Endothelial cell of umbilical vein (primary cell): Measurements from ENCODE around the gene SLC6A7. TPM values are rescaled to one million over a fixed set of nuclear protein-coding genes. Genes with fewer than 3 reads are reported as not detected.
"Not testable (repeated sequence)": the region's sequence is repeated elsewhere in the genome, so short reads cannot be mapped to it uniquely, and the experiment has no call there.

ENCODE experiments used
- BruUV-seq: library from RNA; stranded (reverse); fragments of 400-500 nt; replicated peaks from 2 replicates; lab custom pipeline; 2021; lab: Mats Ljungman, UMichigan
- CTCF ChIA-PET: fragments of 300-600, 350-600 bp; sonication (Branson Sonifier 250); formaldehyde crosslinking; loops from one replicate; lab custom pipeline; 2021; ENCODE audit warnings: antibody characterized with exemption, inconsistent platforms; lab: Charles Lee
- POLR2A ChIA-PET: fragments of 300-600, 350-600 bp; sonication (Branson Sonifier 250); formaldehyde crosslinking; loops from one replicate; lab custom pipeline; 2021; ENCODE audit warnings: antibody characterized with exemption, inconsistent platforms; lab: Charles Lee
- DNase-seq: peaks from one replicate; pipeline ENCODE4 v3.0.0-alpha.2; 2011; ENCODE audit warnings: low read depth, low spot score
- FAIRE-seq: peaks from 2 replicates; lab custom pipeline; 2011; peaks lifted over from hg19 to GRCh38; lab: Jason Lieb, UNC
- H2AFZ ChIP-seq: 2 replicates; pipeline ENCODE4 v1.6.0; 2012; ENCODE audit warnings: low read depth, low read length, control low read depth, inconsistent platforms
- H3K27ac ChIP-seq: 2 replicates; pipeline ENCODE4 v1.5.1; 2011; ENCODE audit warnings: low read depth, mild to moderate bottlenecking, control low read depth, low read length, moderate library complexity; ENCODE audit not compliant: insufficient read depth
- H3K27me3 ChIP-seq, 2 experiments: 2 replicates each; pipeline versions ENCODE4 v1.6.0 to v1.6.1; 2011; ENCODE audit warnings: low read length in 2 of 2, mixed read lengths in 1 of 2; ENCODE audit not compliant: control insufficient read depth in 2 of 2, insufficient read depth in 2 of 2
- H3K36me3 ChIP-seq, 2 experiments: 2 replicates in 1 of 2; 3 replicates in 1 of 2; pipeline ENCODE4 v1.5.1; 2011; ENCODE audit warnings: low read length in 2 of 2, mild to moderate bottlenecking in 1 of 2, moderate library complexity in 1 of 2; ENCODE audit not compliant: control insufficient read depth in 2 of 2, insufficient read depth in 2 of 2; ENCODE audit errors: extremely low read depth in 1 of 2
- H3K4me1 ChIP-seq: 3 replicates; pipeline ENCODE4 v1.5.1; 2011; ENCODE audit warnings: mild to moderate bottlenecking, low read length; ENCODE audit not compliant: control insufficient read depth, insufficient read depth; ENCODE audit errors: extremely low read depth
- H3K4me2 ChIP-seq: 2 replicates; pipeline ENCODE4 v1.6.1; 2011; ENCODE audit warnings: low read length, control low read depth, mixed read lengths; ENCODE audit not compliant: insufficient read depth
- H3K4me3 ChIP-seq, 3 experiments: fragments of 200-600 bp in 1 of 3; sonication (generic), shearing (Covaris generic) in 1 of 3; replicated peaks in 1 of 3; 2 replicates each; pipeline ENCODE4 v1.5.1; 2011 to 2016; ENCODE audit warnings: control low read depth in 3 of 3, low read length in 3 of 3, mild to moderate bottlenecking in 2 of 3, inconsistent platforms in 1 of 3, low read depth in 1 of 3, moderate library complexity in 1 of 3; ENCODE audit not compliant: insufficient read depth in 1 of 3
- H3K79me2 ChIP-seq: 2 replicates; pipeline ENCODE4 v1.6.0; 2012; ENCODE audit warnings: low read length, inconsistent platforms; ENCODE audit not compliant: control insufficient read depth, insufficient read depth
- H3K9ac ChIP-seq: replicated peaks from 2 replicates; pipeline ENCODE3; 2011; ENCODE audit warnings: low read length, control low read depth; ENCODE audit not compliant: insufficient read depth; ENCODE audit errors: extremely low read depth
- H3K9me1 ChIP-seq: replicated peaks from 3 replicates; pipeline ENCODE4 v1.6.0; 2011; ENCODE audit warnings: mild to moderate bottlenecking, low read length; ENCODE audit not compliant: control insufficient read depth, insufficient read depth; ENCODE audit errors: extremely low read depth
- H3K9me3 ChIP-seq: replicated peaks from 2 replicates; pipeline ENCODE4 v1.5.1; 2012; ENCODE audit warnings: low read length, inconsistent platforms; ENCODE audit not compliant: control insufficient read depth, insufficient read depth
- H4K20me1 ChIP-seq: replicated peaks from 2 replicates; pipeline ENCODE3; 2011; ENCODE audit warnings: mild to moderate bottlenecking, low read length; ENCODE audit not compliant: control insufficient read depth, insufficient read depth; ENCODE audit errors: extremely low read depth
- CTCF ChIP-seq, 2 donors: IDR thresholded peaks; 1 replicate in 1 of 2; 2 replicates in 1 of 2; pipeline ENCODE4 v1.5.1; 2011; ENCODE audit warnings: low read length in 2 of 2, mild to moderate bottlenecking in 2 of 2, moderate library complexity in 2 of 2, control low read depth in 1 of 2, inconsistent platforms in 1 of 2, low read depth in 1 of 2; ENCODE audit not compliant: insufficient read depth in 1 of 2; ENCODE audit errors: extremely low read depth in 1 of 2
- EZH2 ChIP-seq: IDR thresholded peaks from 2 replicates; pipeline ENCODE4 v1.6.1; 2012; ENCODE audit warnings: borderline replicate concordance, low read depth, mild to moderate bottlenecking, moderate library complexity, low read length, inconsistent platforms; ENCODE audit not compliant: severe bottlenecking
- FOS ChIP-seq: IDR thresholded peaks from 2 replicates; pipeline ENCODE4 v1.6.1; 2011; ENCODE audit warnings: mild to moderate bottlenecking, low read length, moderate library complexity, borderline replicate concordance; ENCODE audit not compliant: insufficient read depth
- GATA2 ChIP-seq: IDR thresholded peaks from 2 replicates; pipeline ENCODE4 v1.7.0; 2011; ENCODE audit warnings: low read depth, mild to moderate bottlenecking, moderate library complexity, mixed read lengths, low read length; ENCODE audit not compliant: insufficient read length, insufficient read depth
- JUN ChIP-seq: IDR thresholded peaks from 2 replicates; pipeline ENCODE4 v1.6.1; 2011; ENCODE audit warnings: borderline replicate concordance, low read depth; ENCODE audit not compliant: insufficient read length, insufficient read depth
- MAX ChIP-seq: IDR thresholded peaks from 2 replicates; pipeline ENCODE4 v1.6.1; 2011; ENCODE audit not compliant: insufficient read depth, insufficient read length
- MYC ChIP-seq: IDR thresholded peaks from one replicate; pipeline ENCODE4 v1.6.1; 2011; ENCODE audit warnings: mild to moderate bottlenecking, low read depth, low read length
- POLR2A ChIP-seq: IDR thresholded peaks from 2 replicates; pipeline ENCODE4 v1.6.1; 2012; ENCODE audit warnings: low read depth, mild to moderate bottlenecking, control low read depth, low read length
- POLR2AphosphoS5 ChIP-seq: IDR thresholded peaks from 2 replicates; pipeline ENCODE4 v1.6.1; 2012; ENCODE audit warnings: low read depth, mild to moderate bottlenecking, control low read depth, low read length, moderate library complexity; ENCODE audit not compliant: insufficient read depth
- dilution Hi-C: fragments of 300-500 bp; cut with MboI; formaldehyde crosslinking; loops from one replicate; pipeline ENCODE4 v1.15.0; 2019; ENCODE audit warnings: low sequenced_read_pairs; ENCODE audit not compliant: extremely low pct_ligation_motif_present
- intact Hi-C: fragments of 100-400 bp; cut with micrococcal nuclease; formaldehyde crosslinking; loops from one replicate; pipeline ENCODE4 v1.10.0; 2022
- polyA plus RNA-seq, 4 experiments: library from polyadenylated mRNA; depleted of rRNA in 3 of 4; stranded (reverse) in 3 of 4; unstranded in 1 of 4; fragments of >200 nt; gene quantifications; 2 replicates each; pipeline versions ENCODE4 v1.2.1 to v1.2.3, GENCODE V29; 2011 to 2012; ENCODE audit warnings: missing spikeins in 1 of 4
- total RNA-seq: library from RNA; stranded (reverse); gene quantifications from 2 replicates; pipeline ENCODE4 v1.2.3, GENCODE V29; 2021

SLC6A7 gene
- total and polyA plus RNA-seq, 2 donors (not counting 3 experiments of a cell fraction or from before 2014, with no cell fraction given) = not detected

GRCh38 chr5:150230842-150231241, 41.0 kb downstream of the SLC6A7 start:
- intact Hi-C loops = no loop called here
- dilution Hi-C loops = no loop called here
- TF ChIP-seq POLR2A = no peak
- TF ChIP-seq EZH2 = no peak
- TF ChIP-seq MYC = no peak
- TF ChIP-seq JUN = no peak
- no peak for TF ChIP-seq CTCF (IDR thresholded peaks at IDR 0.05; ENCODE audit: extremely low read depth in 1 of 2, insufficient read depth in 1 of 2, low read depth in 1 of 2, low read length in 2 of 2)
- TF ChIP-seq MAX = no peak
- TF ChIP-seq GATA2 = no peak
- no peak for TF ChIP-seq POLR2AphosphoS5
- no peak for TF ChIP-seq FOS
- BruUV-seq = no TSS peak
- no peak for DNase-seq
- H3K27ac ChIP-seq = no peak overlapping the region
- ChIA-PET CTCF (interaction anchor here (0.8 to 1.2 kb wide), 2 partner anchors 13 to 37 kb away, joined by 3 read pairs; no protein-coding TSS in a partner anchor), POLR2A (interaction anchor here (0.7 kb wide), 1 partner anchor 89 kb away, joined by 9 read pairs; no protein-coding TSS in a partner anchor)
- H3K9ac ChIP-seq = no peak overlapping the region
- H3K79me2 ChIP-seq = no peaks in the 10 kb centered on the region
- no peaks in the 10 kb centered on the region for H3K9me1 ChIP-seq
- no peaks in the 10 kb centered on the region for H3K36me3 ChIP-seq
- no peaks in the 10 kb centered on the region for H3K4me1 ChIP-seq
- H3K4me3 ChIP-seq = no peak overlapping the region
- H2AFZ ChIP-seq = no peak overlapping the region
- H3K4me2 ChIP-seq = no peak overlapping the region
- FAIRE-seq = no peak
- peaks cover 0 to 2% of the 10 kb centered on the region in 2 experiments for H3K27me3 ChIP-seq
- no peaks in the 10 kb centered on the region for H4K20me1 ChIP-seq
- no peaks in the 10 kb centered on the region for H3K9me3 ChIP-seq

- BruUV-seq, H3K9me3 ChIP-seq, H3K4me2 ChIP-seq, H3K27ac ChIP-seq, intact Hi-C loops, H3K36me3 ChIP-seq, H3K4me1 ChIP-seq, POLR2A ChIA-PET, H3K4me3 ChIP-seq, H3K27me3 ChIP-seq, H3K9ac ChIP-seq, H3K79me2 ChIP-seq, DNase-seq, H3K9me1 ChIP-seq, H4K20me1 ChIP-seq, FAIRE-seq, dilution Hi-C loops, H2AFZ ChIP-seq: not testable (repeated sequence)
- CTCF ChIA-PET = interaction anchor here (1.6 to 2.1 kb wide), 3 partner anchors 9 to 15 kb away, joined by 3 to 7 read pairs (median 6); no protein-coding TSS in a partner anchor
Measured at GRCh38 chr5:150233706-150234105, 43.8 kb downstream of the SLC6A7 start.
